HG02571 (cell line): Measurements from ENCODE around the gene COA5.

Experiments used
- ATAC-seq: cut with Tn5 transposase; IDR thresholded peaks from one replicate; pipeline ENCODE4 v1.9.1; 2021; ENCODE audit warnings: mild to moderate bottlenecking, moderate library complexity; ENCODE audit not compliant: unreplicated experiment

Gene COA5

GRCh38 chr2:98572676-98573075 is 35.6 kb downstream of the COA5 start:
- ATAC-seq = no peak

- no peak for ATAC-seq
Measured at GRCh38 chr2:98572211-98572610, 36.1 kb downstream of the COA5 start.

GRCh38 chr2:98571796-98572195 is 36.5 kb downstream of the COA5 start:
- ATAC-seq = no peak

GRCh38 chr2:98571121-98571701 is 37.1 kb downstream of the COA5 start:
- no peak for ATAC-seq

GRCh38 chr2:98570356-98570755 is 38.0 kb downstream of the COA5 start:
- ATAC-seq = no peak

GRCh38 chr2:98569915-98570314 is 38.4 kb downstream of the COA5 start:
- no peak for ATAC-seq

- peak; percentile 54 for ATAC-seq
Measured at GRCh38 chr2:98569197-98569793, 39.0 kb downstream of the COA5 start.

GRCh38 chr2:98568161-98568956 is 40.0 kb downstream of the COA5 start:
- ATAC-seq = no peak

GRCh38 chr2:98565941-98566340 is 42.4 kb downstream of the COA5 start:
- no peak for ATAC-seq

- ATAC-seq = no peak
Measured at GRCh38 chr2:98565286-98565860, 42.9 kb downstream of the COA5 start.

GRCh38 chr2:98564541-98565132 is 43.7 kb downstream of the COA5 start:
- ATAC-seq = no peak

- no peak for ATAC-seq
Measured at GRCh38 chr2:98563394-98563793, 44.9 kb downstream of the COA5 start.

- ATAC-seq = no peak
Measured at GRCh38 chr2:98561902-98562695, 46.2 kb downstream of the COA5 start.

GRCh38 chr2:98561018-98561417 is 47.3 kb downstream of the COA5 start:
- ATAC-seq = no peak

GRCh38 chr2:98560256-98560771 is 48.0 kb downstream of the COA5 start:
- ATAC-seq = no peak

- ATAC-seq = no peak
Measured at GRCh38 chr2:98559581-98559980, 48.7 kb downstream of the COA5 start.

GRCh38 chr2:98558852-98559530 is 49.3 kb downstream of the COA5 start:
- no peak for ATAC-seq

GRCh38 chr2:98556344-98557033 is 51.8 kb downstream of the COA5 start:
- peak; percentile 59 for ATAC-seq

- ATAC-seq = no peak
Measured at GRCh38 chr2:98555696-98556095, 52.6 kb downstream of the COA5 start.
